HepG2 (cell line): ENCODE measurements around the gene ZNF503. TPM values are rescaled to one million over a fixed set of nuclear protein-coding genes. Genes with fewer than 3 reads are reported as not detected.

Experiments used
- ETV6 ChIP-seq: sonication (generic); formaldehyde crosslinking; conservative IDR thresholded peaks from 2 replicates; pipeline ENCODE4 v1.4.0; 2020; ENCODE audit warnings: missing genetic modification reagents
- GTF2F1 ChIP-seq: fragments of 150-350 bp; IDR thresholded peaks from 2 replicates; pipeline ENCODE4 v1.6.1; 2014; ENCODE audit warnings: low read length
- GTF3A ChIP-seq: sonication (generic); formaldehyde crosslinking; conservative IDR thresholded peaks from 2 replicates; pipeline ENCODE4 v1.4.0; 2020; ENCODE audit warnings: mild to moderate bottlenecking, missing genetic modification reagents
- MAFK ChIP-seq, 2 experiments: IDR thresholded peaks in 1 of 2; conservative IDR thresholded peaks in 1 of 2; 2 replicates each; pipeline ENCODE4 v1.6.1; 2011; ENCODE audit warnings: improper control_type of control experiment in 2 of 2, low read length in 2 of 2
- SMC3 ChIP-seq: IDR thresholded peaks from 2 replicates; pipeline ENCODE4 v1.6.1; 2011; ENCODE audit warnings: low read length, improper control_type of control experiment
- SP1 ChIP-seq, 2 experiments: fragments of 450-650 bp in 1 of 2; sonication (generic) in 1 of 2; formaldehyde crosslinking in 1 of 2; IDR thresholded peaks; 2 replicates each; pipeline versions ENCODE4 v1.4.0 to v1.6.1; 2016 to 2020; ENCODE audit warnings: missing genetic modification reagents in 1 of 2
- TOE1 ChIP-seq: sonication (generic); formaldehyde crosslinking; IDR thresholded peaks from 2 replicates; pipeline ENCODE4 v1.4.0; 2020; ENCODE audit warnings: mild to moderate bottlenecking, missing genetic modification reagents
- ZFY ChIP-seq: sonication (generic); formaldehyde crosslinking; IDR thresholded peaks from 2 replicates; pipeline ENCODE4 v1.4.0; 2020; ENCODE audit warnings: missing genetic modification reagents
- ZNF17 ChIP-seq: sonication (generic); formaldehyde crosslinking; IDR thresholded peaks from 2 replicates; pipeline ENCODE4 v1.5.0; 2020; ENCODE audit warnings: mild to moderate bottlenecking, missing genetic modification reagents
- ZNF343 ChIP-seq: sonication (generic); formaldehyde crosslinking; IDR thresholded peaks from 2 replicates; pipeline ENCODE4 v1.4.0; 2020; ENCODE audit warnings: mild to moderate bottlenecking, missing genetic modification reagents
- ZNF407 ChIP-seq: sonication (generic); formaldehyde crosslinking; IDR thresholded peaks from one replicate; pipeline ENCODE4 v1.5.1; 2020; ENCODE audit warnings: mild to moderate bottlenecking, missing genetic modification reagents; ENCODE audit errors: not compliant biosample characterization
- ZNF775 ChIP-seq: sonication (generic); formaldehyde crosslinking; IDR thresholded peaks from 2 replicates; pipeline ENCODE4 v1.4.0; 2020; ENCODE audit warnings: missing genetic modification reagents, mild to moderate bottlenecking, moderate library complexity, borderline replicate concordance
- ZNF83 ChIP-seq: sonication (generic); formaldehyde crosslinking; IDR thresholded peaks from 2 replicates; pipeline ENCODE4 v1.4.0; 2020; ENCODE audit warnings: missing genetic modification reagents, mild to moderate bottlenecking, borderline replicate concordance
- polyA plus RNA-seq, 8 experiments: library from polyadenylated mRNA; depleted of rRNA in 3 of 8; stranded (reverse) in 7 of 8; unstranded in 1 of 8; fragments of >200 nt; fragmentation: Illumina TruSeq in 4 of 8; extraction: Trizol in 4 of 8; gene quantifications; 2 replicates each; pipeline versions ENCODE4 v1.2.1 to v1.2.3, GENCODE V29; 2011 to 2016; ENCODE audit warnings: low read depth in 4 of 8, missing spikeins in 1 of 8, mixed read lengths in 1 of 8; ENCODE audit not compliant: insufficient read depth in 1 of 8
- total RNA-seq, 5 experiments: library from RNA; depleted of rRNA; stranded (reverse); fragments of >200 nt; fragmentation: Illumina TruSeq; extraction: Trizol; gene quantifications; 2 replicates each; pipeline ENCODE4 v1.2.3, GENCODE V29; 2016; ENCODE audit warnings: low read depth in 1 of 5
- TF ChIP-seq, protein P1 (sequence below): sonication (generic); formaldehyde crosslinking; conservative IDR thresholded peaks from 2 replicates; pipeline ENCODE4 v1.5.0; 2020; ENCODE audit warnings: missing genetic modification reagents
- TF ChIP-seq, protein P2 (sequence below): sonication (generic); formaldehyde crosslinking; IDR thresholded peaks from 2 replicates; pipeline ENCODE4 v1.8.0; 2023; ENCODE audit warnings: mild to moderate bottlenecking, missing genetic modification reagents

Gene ZNF503
- total and polyA plus RNA-seq, 2 of the 13 experiments (the other 11 are each of a cell fraction or from before 2014, with no cell fraction given): 2.7 to 8.3 TPM

GRCh38 chr10:75404815-75405597 lies 3.4 kb upstream of the ZNF503 start (continued):
- peak; percentile 77; the same call in 1 of the 2 replicates for TF ChIP-seq ETV6 (CRISPR knock-in tag)
- TF ChIP-seq, protein P1, sequence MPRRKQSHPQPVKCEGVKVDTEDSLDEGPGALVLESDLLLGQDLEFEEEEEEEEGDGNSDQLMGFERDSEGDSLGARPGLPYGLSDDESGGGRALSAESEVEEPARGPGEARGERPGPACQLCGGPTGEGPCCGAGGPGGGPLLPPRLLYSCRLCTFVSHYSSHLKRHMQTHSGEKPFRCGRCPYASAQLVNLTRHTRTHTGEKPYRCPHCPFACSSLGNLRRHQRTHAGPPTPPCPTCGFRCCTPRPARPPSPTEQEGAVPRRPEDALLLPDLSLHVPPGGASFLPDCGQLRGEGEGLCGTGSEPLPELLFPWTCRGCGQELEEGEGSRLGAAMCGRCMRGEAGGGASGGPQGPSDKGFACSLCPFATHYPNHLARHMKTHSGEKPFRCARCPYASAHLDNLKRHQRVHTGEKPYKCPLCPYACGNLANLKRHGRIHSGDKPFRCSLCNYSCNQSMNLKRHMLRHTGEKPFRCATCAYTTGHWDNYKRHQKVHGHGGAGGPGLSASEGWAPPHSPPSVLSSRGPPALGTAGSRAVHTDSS (CRISPR knock-in tag): peak; percentile 64; the same call in 1 of the 2 replicates
- TF ChIP-seq ZNF17 (CRISPR knock-in tag): no peak
- TF ChIP-seq MAFK (conservative IDR thresholded peaks at IDR 0.05 in 1 of 2, IDR thresholded peaks at IDR 0.05 in 1 of 2; ENCODE audit: low read length in 2 of 2): no peak
- no peak for TF ChIP-seq TOE1 (CRISPR knock-in tag)
- 0 out of 2 replicates have a peak, but pooled peaks have one; percentile 4 for TF ChIP-seq GTF3A (CRISPR knock-in tag)
- TF ChIP-seq SP1 (IDR thresholded peaks at IDR 0.05): no peak
- no peak for TF ChIP-seq SP1 (CRISPR knock-in tag; IDR thresholded peaks at IDR 0.05)
- TF ChIP-seq SMC3: no peak
- TF ChIP-seq ZNF83 (CRISPR knock-in tag): 0 out of 2 replicates have a peak, but pooled peaks have one; percentile 34
- peak; percentile 74 for TF ChIP-seq ZFY (CRISPR knock-in tag)
- TF ChIP-seq ZNF343 (CRISPR knock-in tag): 0 out of 2 replicates have a peak, but pooled peaks have one; percentile 64
- TF ChIP-seq GTF2F1: no peak
- TF ChIP-seq ZNF775 (CRISPR knock-in tag): no peak; the same call in 1 of the 2 replicates
- TF ChIP-seq, protein P2, sequence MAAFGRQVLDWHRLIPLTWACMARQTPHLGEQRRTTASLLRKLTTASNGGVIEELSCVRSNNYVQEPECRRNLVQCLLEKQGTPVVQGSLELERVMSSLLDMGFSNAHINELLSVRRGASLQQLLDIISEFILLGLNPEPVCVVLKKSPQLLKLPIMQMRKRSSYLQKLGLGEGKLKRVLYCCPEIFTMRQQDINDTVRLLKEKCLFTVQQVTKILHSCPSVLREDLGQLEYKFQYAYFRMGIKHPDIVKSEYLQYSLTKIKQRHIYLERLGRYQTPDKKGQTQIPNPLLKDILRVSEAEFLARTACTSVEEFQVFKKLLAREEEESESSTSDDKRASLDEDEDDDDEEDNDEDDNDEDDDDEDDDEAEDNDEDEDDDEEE (CRISPR knock-in tag): no peak; the same call in 1 of the 2 replicates
- TF ChIP-seq ZNF407: no peak
